HG03103 (cell line): Measurements from ENCODE around the gene TMEM209.
A peak's percentile ranks its signal among the peaks of the same experiment; 100 is the strongest.
"Not testable (repeated sequence)": the region's sequence is repeated elsewhere in the genome, so short reads cannot be mapped to it uniquely, and the experiment has no call there.

Experiments
- ATAC-seq: cut with Tn5 transposase; IDR thresholded peaks from one replicate; pipeline ENCODE4 v1.9.1; 2021; ENCODE audit warnings: low read depth; ENCODE audit not compliant: unreplicated experiment

The TMEM209 gene

GRCh38 chr7:130131964-130132875 is 73.0 kb downstream of the TMEM209 start:
- ATAC-seq, result no peak

DNA sequence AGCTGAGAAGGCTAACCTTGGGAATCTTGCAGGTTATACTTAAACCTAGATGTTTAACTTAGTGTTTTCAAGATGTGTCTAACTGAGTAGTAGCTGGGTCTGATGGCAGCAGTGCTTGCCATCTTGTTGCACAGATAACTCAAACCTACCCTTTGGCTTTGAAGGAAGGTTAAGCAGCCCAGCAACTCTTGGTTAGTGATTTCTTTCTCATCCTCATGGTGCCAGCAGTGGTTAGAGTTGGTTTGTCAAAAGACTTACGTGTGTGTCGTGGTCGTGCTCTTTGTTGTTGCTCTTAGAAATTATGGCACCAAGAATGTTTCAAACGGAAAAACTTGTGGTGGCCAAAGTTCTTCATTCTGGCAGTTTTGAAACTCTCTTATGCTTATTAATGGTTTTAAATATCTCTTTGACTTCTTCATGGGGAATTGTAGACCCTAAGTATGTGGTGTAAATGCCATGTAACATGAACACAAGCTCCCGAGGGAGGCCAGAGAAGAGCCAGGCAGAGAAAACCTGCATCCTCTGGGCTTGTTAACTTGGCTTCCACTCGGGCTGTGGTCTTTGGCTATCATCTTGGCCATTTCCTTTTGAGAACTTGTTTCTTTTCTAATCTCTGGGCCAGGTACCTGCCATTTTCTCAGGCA is 73.9 kb downstream of the TMEM209 start:
- no peak for ATAC-seq

DNA sequence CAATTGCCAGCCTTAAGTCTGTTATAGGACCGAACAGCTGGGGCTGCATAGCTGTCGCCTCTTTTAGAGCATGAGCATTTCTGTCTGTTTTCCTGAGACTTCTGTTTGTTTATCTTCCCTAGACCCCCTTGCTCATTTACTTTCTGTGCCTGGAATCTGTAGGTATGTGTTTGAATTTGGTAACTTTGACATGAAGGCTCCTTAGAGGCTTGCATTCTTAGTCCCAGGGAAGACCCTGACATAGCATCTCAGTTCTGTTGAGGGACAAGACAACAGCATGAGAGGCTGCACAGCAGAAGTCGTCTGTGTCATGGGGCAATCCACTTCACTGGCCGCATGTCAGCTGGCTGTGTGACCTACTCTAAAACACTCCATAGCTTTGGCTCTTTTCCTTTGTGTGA is 76.2 kb downstream of the TMEM209 start:
- no peak for ATAC-seq

DNA sequence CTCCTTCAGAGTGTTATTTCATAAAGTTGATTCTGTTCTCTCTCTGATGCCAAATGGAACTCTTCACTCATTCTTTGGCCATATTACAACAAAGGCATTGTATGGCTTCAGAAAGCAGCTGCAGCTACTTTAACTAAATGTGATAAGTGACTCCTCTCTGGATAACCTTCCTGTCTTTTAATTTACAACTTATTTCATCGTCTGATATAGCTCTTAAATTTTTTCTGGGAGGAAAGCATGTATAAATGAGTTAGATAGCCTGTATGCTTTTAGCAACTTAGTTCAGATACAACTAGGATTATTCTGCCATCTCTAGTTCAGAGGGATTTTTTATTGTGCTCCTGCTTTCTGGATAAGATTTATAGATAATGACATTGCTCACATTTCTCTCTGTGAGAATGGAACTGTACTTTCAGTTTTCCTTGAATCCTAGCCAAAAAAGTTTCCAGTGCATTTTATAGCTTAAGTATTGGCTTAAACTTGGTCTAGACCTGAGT is 77.3 kb downstream of the TMEM209 start:
- ATAC-seq, result no peak

- ATAC-seq, result no peak
Observed at GRCh38 chr7:130127404-130127803, 77.8 kb downstream of the TMEM209 start.

- ATAC-seq, result not testable (repeated sequence)
Observed at GRCh38 chr7:130126840-130127239, 78.4 kb downstream of the TMEM209 start.

DNA sequence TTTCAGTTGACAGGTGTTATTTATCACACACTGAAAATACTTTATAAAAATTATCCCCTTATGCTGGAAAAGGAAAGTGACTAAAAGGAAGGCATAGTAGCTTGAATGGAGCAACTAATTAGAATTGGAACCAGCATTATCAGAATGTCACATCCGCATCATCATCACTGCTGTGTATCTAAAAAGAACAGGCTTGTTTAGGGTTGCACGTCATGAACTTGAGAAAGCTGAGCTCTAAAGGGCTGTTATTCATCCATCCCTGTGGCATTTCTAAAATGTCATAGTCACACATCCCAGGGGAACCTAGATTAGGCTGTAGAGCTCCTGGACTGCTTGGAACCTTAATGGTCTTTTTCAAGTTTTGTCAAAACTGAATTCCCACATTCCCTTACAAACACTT is 80.5 kb downstream of the TMEM209 start:
- ATAC-seq, result no peak

- ATAC-seq, result no peak
Observed at GRCh38 chr7:130123501-130123900, 81.7 kb downstream of the TMEM209 start.

DNA sequence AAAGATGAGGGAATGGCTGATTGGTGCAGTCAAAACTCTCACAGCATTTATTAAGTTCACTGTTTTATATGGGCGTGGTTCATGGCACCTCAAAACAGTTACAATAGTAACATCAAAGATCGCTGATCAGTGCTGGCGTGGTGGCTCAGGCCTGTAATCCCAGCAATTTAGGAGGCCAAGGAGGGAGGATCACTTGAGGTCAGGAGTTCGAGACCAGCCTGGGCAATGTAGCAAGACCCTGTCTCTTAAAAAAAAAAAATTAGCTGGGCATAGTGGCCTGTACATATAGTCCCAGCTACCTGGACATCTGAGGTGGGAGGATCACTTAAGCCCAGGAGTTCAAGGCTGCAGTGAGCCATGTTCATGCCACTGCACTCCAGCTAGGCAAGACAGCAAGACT is 86.4 kb downstream of the TMEM209 start:
- ATAC-seq, result no peak

DNA sequence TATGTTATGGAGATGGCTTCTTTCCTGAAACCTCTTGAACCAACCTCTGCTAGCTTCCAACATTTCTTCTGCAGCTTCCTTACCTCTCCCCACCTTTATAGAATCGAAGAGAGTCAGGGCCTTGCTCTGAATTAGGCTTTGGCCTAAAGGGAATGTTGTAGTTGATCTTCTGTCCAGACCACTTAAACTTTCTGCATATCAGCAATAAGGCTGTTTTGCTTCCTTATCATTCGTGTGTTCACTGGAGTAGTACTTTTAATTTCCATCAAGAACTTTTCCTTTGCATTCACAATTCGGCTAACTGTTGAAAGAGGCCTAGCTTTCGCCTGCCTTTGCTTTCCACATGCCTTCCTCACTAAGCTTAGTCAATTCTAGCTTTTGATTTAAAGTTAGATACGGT is 86.9 kb downstream of the TMEM209 start:
- no peak for ATAC-seq

DNA sequence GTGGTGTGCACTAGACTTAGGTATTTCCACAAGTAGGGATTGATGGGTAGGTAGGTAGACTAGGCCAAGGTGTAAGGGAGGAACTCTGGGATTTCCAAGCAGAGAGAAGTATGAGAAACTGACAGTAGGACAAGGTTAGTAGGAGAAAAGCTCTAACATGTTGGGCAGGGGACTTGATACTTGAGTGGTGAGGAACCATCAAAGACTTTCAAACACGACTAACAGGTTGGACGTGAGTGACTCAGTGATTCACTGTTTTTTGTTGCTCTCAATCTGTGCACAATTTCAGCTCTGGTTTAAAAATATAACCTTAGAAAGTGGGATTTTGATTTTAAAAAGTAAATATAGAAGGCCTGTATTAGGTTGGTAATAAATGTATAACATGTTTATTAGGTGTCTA is 90.4 kb downstream of the TMEM209 start:
- peak; percentile 24 for ATAC-seq
